HG02870 (cell line): ENCODE data around the gene SESN1.
"Not testable (repeated sequence)": the region's sequence is repeated elsewhere in the genome, so short reads cannot be mapped to it uniquely, and the experiment has no call there.

Experiments
- ATAC-seq: cut with Tn5 transposase; IDR thresholded peaks from one replicate; pipeline ENCODE4 v1.9.1; 2021; ENCODE audit warnings: mild to moderate bottlenecking, moderate library complexity; ENCODE audit not compliant: unreplicated experiment

Gene SESN1

GRCh38 chr6:109094416-109095035, at the start of gene SESN1:
TSS of gene SESN1 (minus strand) at chr6:109094846. CDS start at chr6:109094073, 773 bp downstream.
- ATAC-seq = peak; percentile 71

GRCh38 chr6:109143191-109143590, 48.5 kb upstream of the SESN1 start:
- no peak for ATAC-seq

GRCh38 chr6:109142067-109142466, 47.4 kb upstream of the SESN1 start:
- ATAC-seq = not testable (repeated sequence)

- ATAC-seq = no peak
These were observed 44.5 kb upstream of the SESN1 start for GRCh38 chr6:109139109-109139508.

- ATAC-seq = not testable (repeated sequence)
These were observed 41.9 kb upstream of the SESN1 start for GRCh38 chr6:109136530-109136929.

- ATAC-seq = not testable (repeated sequence)
These were observed 41.4 kb upstream of the SESN1 start for GRCh38 chr6:109136039-109136438.

- ATAC-seq = not testable (repeated sequence)
These were observed 41.0 kb upstream of the SESN1 start for GRCh38 chr6:109135600-109135999.

- ATAC-seq = no peak
These were observed 35.4 kb upstream of the SESN1 start for GRCh38 chr6:109130065-109130464.

- no peak for ATAC-seq
These were observed 30.9 kb upstream of the SESN1 start for GRCh38 chr6:109125504-109125903.

GRCh38 chr6:109124219-109124618, 29.6 kb upstream of the SESN1 start:
- no peak for ATAC-seq

GRCh38 chr6:109121411-109121810, 26.8 kb upstream of the SESN1 start:
- ATAC-seq = no peak

GRCh38 chr6:109118871-109119354, 24.3 kb upstream of the SESN1 start:
- no peak for ATAC-seq

- no peak for ATAC-seq
These were observed 23.7 kb upstream of the SESN1 start for GRCh38 chr6:109118337-109118736.

GRCh38 chr6:109117346-109118035, 22.8 kb upstream of the SESN1 start:
- no peak for ATAC-seq

- not testable (repeated sequence) for ATAC-seq
These were observed 18.0 kb upstream of the SESN1 start for GRCh38 chr6:109112663-109113062.

GRCh38 chr6:109109663-109110062, 15.0 kb upstream of the SESN1 start:
- ATAC-seq = not testable (repeated sequence)

- no peak for ATAC-seq
These were observed 11.0 kb upstream of the SESN1 start for GRCh38 chr6:109105681-109106080.

- ATAC-seq = no peak
These were observed 9.9 kb upstream of the SESN1 start for GRCh38 chr6:109104512-109104911.

GRCh38 chr6:109103942-109104341, 9.3 kb upstream of the SESN1 start:
- peak; percentile 79 for ATAC-seq

- ATAC-seq = no peak
These were observed 8.1 kb upstream of the SESN1 start for GRCh38 chr6:109102762-109103161.

GRCh38 chr6:109097661-109098060, 3.0 kb upstream of the SESN1 start:
- no peak for ATAC-seq

- ATAC-seq = no peak
These were observed 1.6 kb upstream of the SESN1 start for GRCh38 chr6:109096208-109096607.

GRCh38 chr6:109095835-109096084, 1.1 kb upstream of the SESN1 start:
- no peak for ATAC-seq
